Measurements from ENCODE around the gene BMP5.

DNA sequence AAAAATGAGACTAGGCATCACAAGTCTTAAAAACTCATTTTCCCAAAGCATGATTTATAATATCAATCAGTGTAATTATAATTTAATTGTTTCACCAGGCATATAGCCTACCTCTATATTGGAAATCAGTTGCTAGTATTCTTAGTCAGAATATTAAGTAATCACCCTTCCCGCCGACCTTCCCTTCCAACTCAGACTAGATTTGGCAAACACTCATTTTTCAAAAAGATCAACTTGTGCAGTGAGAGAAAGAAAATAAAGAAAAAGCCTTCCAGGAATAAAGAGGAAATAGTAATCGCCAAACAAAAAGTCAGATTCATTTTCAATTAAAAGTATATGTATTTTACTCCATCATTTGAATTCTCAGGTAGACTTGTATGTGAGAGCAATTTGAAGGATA is 1.9 kb upstream of the BMP5 start:
- TF ChIP-seq CHD2 (IDR thresholded peaks at IDR 0.05; ENCODE audit: low read length): no peak
- no peak for TF ChIP-seq EZH2 (IDR thresholded peaks at IDR 0.05; ENCODE audit: low read depth, low read length, severe bottlenecking)
- TF ChIP-seq ZNF274 (IDR thresholded peaks at IDR 0.05; ENCODE audit: borderline replicate concordance, extremely low read depth, low read length): no peak
- no peak for TF ChIP-seq JUN (IDR thresholded peaks at IDR 0.05; ENCODE audit: low read depth, low read length)
- no peak for TF ChIP-seq GABPA (IDR thresholded peaks at IDR 0.05; ENCODE audit: borderline replicate concordance, insufficient read depth, low read length)
